Measurements from ENCODE around the gene OR52E1. TPM values are rescaled to one million over a fixed set of nuclear protein-coding genes. Genes with fewer than 3 reads are reported as not detected.

Gene OR52E1
- not detected in 2 replicates for total RNA-seq

GRCh38 chr11:5069272-5069671 is at the start of gene OR52E1:
OR52E1 (plus strand) TSS chr11:5069572.

DNA sequence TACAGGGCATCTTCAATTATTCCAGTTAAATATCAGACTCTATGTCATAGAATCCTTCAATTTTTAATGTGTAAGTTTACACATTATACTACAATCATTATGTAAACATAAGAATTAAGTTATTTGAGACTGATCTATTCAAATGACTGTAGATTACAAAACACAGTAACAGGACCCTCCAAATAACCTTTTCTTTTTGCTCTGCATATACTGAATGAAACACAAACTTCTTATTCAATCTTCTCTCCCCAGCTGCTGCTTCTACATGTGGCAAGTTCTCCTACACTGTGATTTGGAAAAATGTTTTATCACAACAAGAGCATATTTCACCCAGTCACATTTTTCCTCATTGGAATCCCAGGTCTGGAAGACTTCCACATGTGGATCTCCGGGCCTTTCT is 23.1 kb upstream of the OR52E1 start, which contains the start of gene OR52J3:
Gene OR52J3 (plus strand): TSS at position 301 of the 400 bp plus-strand sequence. CDS start 0 bp downstream, at position 301.

DNA sequence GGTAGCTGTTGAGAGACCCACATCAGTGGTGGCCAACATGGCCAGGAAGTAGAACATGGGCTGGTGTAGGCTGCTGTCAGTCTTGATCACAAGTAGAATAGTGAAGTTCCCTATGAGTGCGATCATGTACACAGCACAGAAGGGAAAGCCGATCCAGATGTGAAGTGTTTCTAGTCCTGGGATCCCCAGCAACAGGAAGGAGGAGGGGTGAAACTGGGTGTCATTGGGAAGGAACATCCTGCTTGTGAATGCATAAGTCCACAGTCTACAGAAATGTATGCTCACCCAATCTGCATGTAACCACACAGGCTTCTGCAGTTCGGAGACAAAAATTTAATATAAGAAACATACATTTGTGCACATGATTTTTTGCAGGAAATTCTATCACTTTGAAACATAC is 10.0 kb upstream of the OR52E1 start, which contains the start of gene OR52E2:
Gene OR52E2 (minus strand): TSS at position 237 of the 400 bp plus-strand sequence. CDS start 0 bp downstream, at position 237.

Other genes starting within 250 kb of the OR52E1 start
- gene OR51F2, start 248.3 kb upstream of the OR52E1 start, total RNA-seq = not detected in 2 replicates
- not detected in 2 replicates for gene OR51S1, start 220.4 kb upstream of the OR52E1 start, total RNA-seq
- gene OR51T1, start 187.7 kb upstream of the OR52E1 start, total RNA-seq = not detected in 2 replicates
- gene OR51A7, start 165.8 kb upstream of the OR52E1 start, total RNA-seq = not detected in 2 replicates
- not detected in 2 replicates for gene OR51G2, start 150.2 kb upstream of the OR52E1 start, total RNA-seq
- gene OR51G1, start 145.2 kb upstream of the OR52E1 start, total RNA-seq = not detected in 2 replicates
- gene OR51A4, start 122.0 kb upstream of the OR52E1 start, total RNA-seq = not detected in 2 replicates
- gene OR51A2, start 113.9 kb upstream of the OR52E1 start, total RNA-seq = not detected in 2 replicates
- not detected in 2 replicates for gene OR51L1, start 74.7 kb upstream of the OR52E1 start, total RNA-seq
- not detected in 2 replicates for gene OR52J3, start 23.0 kb upstream of the OR52E1 start, total RNA-seq
- not detected in 2 replicates for gene OR52E2, start 9.9 kb upstream of the OR52E1 start, total RNA-seq
- not detected in 2 replicates for gene OR52A5, start 68.8 kb downstream of the OR52E1 start, total RNA-seq
- gene OR52A1, start 85.2 kb downstream of the OR52E1 start, total RNA-seq = not detected in 2 replicates
- not detected in 2 replicates for gene OR51V1, start 131.1 kb downstream of the OR52E1 start, total RNA-seq
- not detected in 2 replicates for gene HBB, start 157.5 kb downstream of the OR52E1 start, total RNA-seq
- gene HBD, start 164.9 kb downstream of the OR52E1 start, total RNA-seq = not detected in 2 replicates
- not detected in 2 replicates for gene HBG1, start 180.3 kb downstream of the OR52E1 start, total RNA-seq
- gene HBG2, start 185.2 kb downstream of the OR52E1 start, total RNA-seq = not detected in 2 replicates
- not detected in 2 replicates for gene HBE1, start 200.4 kb downstream of the OR52E1 start, total RNA-seq
- gene OR51B4, start 232.4 kb downstream of the OR52E1 start, total RNA-seq = not detected in 2 replicates

All from mammary microvascular endothelial cell (primary cell).